Thoracic aorta (tissue), 2 donors: Measurements from ENCODE around the gene CNIH2. TPM values are rescaled to one million over a fixed set of nuclear protein-coding genes. Genes with fewer than 3 reads are reported as not detected.
A peak's percentile ranks its signal among the peaks of the same experiment; 100 is the strongest.

Experiments
- ATAC-seq: fragments of 150-250 bp; one replicate; pipeline ENCODE4 v1.8.0; 2017; ENCODE audit warnings: low read depth; ENCODE audit not compliant: insufficient number of reproducible peaks, low FRiP score
- DNase-seq: peaks from one replicate; pipeline ENCODE4 v3.0.0-alpha.2; 2020; ENCODE audit warnings: low spot score
- H3K27ac ChIP-seq, 2 donors: fragments of 200-600 bp; sonication (generic); 1 replicate in 1 of 2; 2 replicates in 1 of 2; pipeline ENCODE4 v1.5.1; 2016; ENCODE audit warnings: mild to moderate bottlenecking in 2 of 2, moderate library complexity in 2 of 2
- H3K27me3 ChIP-seq: fragments of 200-600 bp; sonication (generic); replicated peaks from 2 replicates; pipeline ENCODE4 v1.6.0; 2016; ENCODE audit warnings: mild to moderate bottlenecking; ENCODE audit not compliant: insufficient read depth
- H3K36me3 ChIP-seq: fragments of 200-600 bp; sonication (generic); one replicate; pipeline ENCODE4 v1.5.1; 2016
- H3K4me1 ChIP-seq, 2 donors: fragments of 200-600 bp; sonication (generic); 1 replicate in 1 of 2; 2 replicates in 1 of 2; pipeline versions ENCODE4 v1.5.1 to v1.6.0; 2016; ENCODE audit warnings: low read depth in 2 of 2, mild to moderate bottlenecking in 1 of 2; ENCODE audit not compliant: control insufficient read depth in 1 of 2
- H3K4me3 ChIP-seq: fragments of 200-600 bp; sonication (generic); 2 replicates; pipeline ENCODE4 v1.5.1; 2016; ENCODE audit warnings: mild to moderate bottlenecking
- H3K9me3 ChIP-seq: fragments of 200-600 bp; sonication (generic); 2 replicates; pipeline ENCODE4 v1.5.1; 2016
- total RNA-seq, 2 donors: library from RNA; depleted of rRNA; stranded (reverse); fragments of >200 nt; gene quantifications; one replicate each; pipeline versions ENCODE4 v1.1.0 to v1.2.3, GENCODE V29; 2016
- TF ChIP-seq, protein P1 (sequence below): fragments of 200-600 bp; sonication (generic); IDR thresholded peaks from one replicate; pipeline ENCODE4 v1.5.1; 2019; ENCODE audit warnings: antibody characterized with exemption

Gene CNIH2
- total RNA-seq, 2 donors from 2014 or later = not detected

DNA sequence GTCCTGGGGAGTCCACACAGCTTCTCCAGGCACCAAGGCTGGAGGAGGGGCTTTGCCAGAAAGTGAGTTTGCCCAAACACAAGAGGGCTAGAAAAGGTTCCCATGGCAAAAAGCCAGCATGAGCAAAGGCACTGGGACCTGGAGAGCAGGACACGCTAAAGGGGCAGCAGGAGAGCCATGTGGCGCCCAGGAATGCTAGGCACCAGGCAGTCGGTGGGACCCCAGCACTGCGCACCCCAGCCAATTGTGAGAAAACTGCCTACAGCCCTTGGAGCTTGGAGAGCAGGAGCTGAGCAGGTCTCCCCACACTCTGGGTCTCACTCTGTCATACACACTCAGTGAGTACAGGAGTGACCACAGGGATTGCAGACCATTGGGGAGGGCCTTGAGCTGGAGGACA lies 14.7 kb upstream of the CNIH2 start:
- Histone ChIP-seq H3K9me3 (no peaks in the 10 kb centered on the region), H3K4me3 (no peak overlapping the region), H3K27ac (no peak overlapping the region), H3K36me3 (peaks cover 26% of the 10 kb centered on the region), H3K4me1 (peaks cover 8 to 21% of the 10 kb centered on the region in 2 donors), H3K27me3 (no peaks in the 10 kb centered on the region)
- no peak for ATAC-seq
- TF ChIP-seq, protein P1, sequence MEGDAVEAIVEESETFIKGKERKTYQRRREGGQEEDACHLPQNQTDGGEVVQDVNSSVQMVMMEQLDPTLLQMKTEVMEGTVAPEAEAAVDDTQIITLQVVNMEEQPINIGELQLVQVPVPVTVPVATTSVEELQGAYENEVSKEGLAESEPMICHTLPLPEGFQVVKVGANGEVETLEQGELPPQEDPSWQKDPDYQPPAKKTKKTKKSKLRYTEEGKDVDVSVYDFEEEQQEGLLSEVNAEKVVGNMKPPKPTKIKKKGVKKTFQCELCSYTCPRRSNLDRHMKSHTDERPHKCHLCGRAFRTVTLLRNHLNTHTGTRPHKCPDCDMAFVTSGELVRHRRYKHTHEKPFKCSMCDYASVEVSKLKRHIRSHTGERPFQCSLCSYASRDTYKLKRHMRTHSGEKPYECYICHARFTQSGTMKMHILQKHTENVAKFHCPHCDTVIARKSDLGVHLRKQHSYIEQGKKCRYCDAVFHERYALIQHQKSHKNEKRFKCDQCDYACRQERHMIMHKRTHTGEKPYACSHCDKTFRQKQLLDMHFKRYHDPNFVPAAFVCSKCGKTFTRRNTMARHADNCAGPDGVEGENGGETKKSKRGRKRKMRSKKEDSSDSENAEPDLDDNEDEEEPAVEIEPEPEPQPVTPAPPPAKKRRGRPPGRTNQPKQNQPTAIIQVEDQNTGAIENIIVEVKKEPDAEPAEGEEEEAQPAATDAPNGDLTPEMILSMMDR = no peak
- no peak for DNase-seq

DNA sequence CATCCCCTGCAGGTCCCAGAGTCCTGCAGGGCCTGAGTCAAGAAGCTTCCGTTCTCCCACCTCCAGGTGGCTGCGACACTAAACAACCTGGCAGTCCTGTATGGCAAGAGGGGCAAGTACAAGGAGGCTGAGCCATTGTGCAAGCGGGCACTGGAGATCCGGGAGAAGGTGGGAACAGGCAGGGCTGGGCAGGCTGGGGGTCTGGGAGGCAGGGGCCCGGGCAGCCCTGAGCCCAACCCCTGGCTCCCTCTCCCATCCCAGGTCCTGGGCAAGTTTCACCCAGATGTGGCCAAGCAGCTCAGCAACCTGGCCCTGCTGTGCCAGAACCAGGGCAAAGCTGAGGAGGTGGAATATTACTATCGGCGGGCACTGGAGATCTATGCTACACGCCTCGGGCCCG lies 14.2 kb upstream of the CNIH2 start:
- H3K4me3 ChIP-seq = no peak overlapping the region
- peaks cover 4 to 16% of the 10 kb centered on the region in 2 donors for H3K4me1 ChIP-seq
- peaks cover 26% of the 10 kb centered on the region for H3K36me3 ChIP-seq
- no peak for ATAC-seq
- no peaks in the 10 kb centered on the region for H3K27me3 ChIP-seq
- H3K9me3 ChIP-seq = no peaks in the 10 kb centered on the region
- TF ChIP-seq, protein P1 = no peak
- no peak overlapping the region for H3K27ac ChIP-seq
- no peak for DNase-seq

DNA sequence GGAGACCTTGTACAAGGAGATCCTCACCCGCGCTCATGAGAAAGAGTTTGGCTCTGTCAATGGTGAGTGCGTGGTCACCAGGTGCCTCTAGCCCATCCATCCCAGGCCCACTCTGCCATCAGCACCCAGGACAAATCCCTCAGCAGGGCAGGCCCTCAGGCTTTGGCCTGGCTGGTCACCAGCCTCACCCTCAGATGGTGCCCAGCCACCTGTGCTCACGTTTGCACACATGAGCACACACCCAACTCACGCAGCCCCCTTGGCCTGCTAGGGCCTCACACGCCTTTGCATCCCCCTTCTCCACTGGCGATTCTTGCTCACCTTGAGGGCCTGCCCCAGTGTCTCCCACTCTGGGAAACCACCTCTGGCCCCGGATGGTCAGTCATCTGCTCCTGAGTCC lies 13.6 kb upstream of the CNIH2 start:
- H3K36me3 ChIP-seq = peaks cover 26% of the 10 kb centered on the region
- no peaks in the 10 kb centered on the region for H3K9me3 ChIP-seq
- no peak overlapping the region for H3K4me3 ChIP-seq
- TF ChIP-seq, protein P1 = no peak
- H3K27me3 ChIP-seq = no peaks in the 10 kb centered on the region
- H3K27ac ChIP-seq = no peak overlapping the region
- H3K4me1 ChIP-seq = peaks cover 6 to 12% of the 10 kb centered on the region in 2 donors
- ATAC-seq = no peak
- no peak for DNase-seq

DNA sequence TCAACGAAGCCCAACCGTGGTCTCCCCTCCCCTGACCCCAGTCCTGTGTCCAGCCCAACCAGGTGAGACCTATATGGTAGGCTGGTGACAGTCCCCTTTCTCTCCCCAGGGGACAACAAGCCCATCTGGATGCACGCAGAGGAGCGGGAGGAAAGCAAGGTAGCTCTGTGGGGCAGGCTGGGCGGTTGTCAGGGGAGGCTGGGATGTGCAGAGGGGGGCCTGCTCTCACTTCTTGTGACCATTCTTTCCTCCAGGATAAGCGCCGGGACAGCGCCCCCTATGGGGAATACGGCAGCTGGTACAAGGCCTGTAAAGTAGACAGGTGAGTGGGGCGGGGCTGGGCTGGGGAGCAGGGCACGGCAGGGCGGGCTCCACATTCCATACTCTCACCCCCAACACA lies 13.1 kb upstream of the CNIH2 start:
- Histone ChIP-seq H3K36me3 (peaks cover 26% of the 10 kb centered on the region), H3K9me3 (no peaks in the 10 kb centered on the region), H3K4me3 (no peak overlapping the region), H3K4me1 (peaks cover 11 to 18% of the 10 kb centered on the region in 2 donors), H3K27ac (no peak overlapping the region), H3K27me3 (no peaks in the 10 kb centered on the region)
- DNase-seq (no peak), ATAC-seq (no peak)
- TF ChIP-seq, protein P1 = peak; percentile 16

DNA sequence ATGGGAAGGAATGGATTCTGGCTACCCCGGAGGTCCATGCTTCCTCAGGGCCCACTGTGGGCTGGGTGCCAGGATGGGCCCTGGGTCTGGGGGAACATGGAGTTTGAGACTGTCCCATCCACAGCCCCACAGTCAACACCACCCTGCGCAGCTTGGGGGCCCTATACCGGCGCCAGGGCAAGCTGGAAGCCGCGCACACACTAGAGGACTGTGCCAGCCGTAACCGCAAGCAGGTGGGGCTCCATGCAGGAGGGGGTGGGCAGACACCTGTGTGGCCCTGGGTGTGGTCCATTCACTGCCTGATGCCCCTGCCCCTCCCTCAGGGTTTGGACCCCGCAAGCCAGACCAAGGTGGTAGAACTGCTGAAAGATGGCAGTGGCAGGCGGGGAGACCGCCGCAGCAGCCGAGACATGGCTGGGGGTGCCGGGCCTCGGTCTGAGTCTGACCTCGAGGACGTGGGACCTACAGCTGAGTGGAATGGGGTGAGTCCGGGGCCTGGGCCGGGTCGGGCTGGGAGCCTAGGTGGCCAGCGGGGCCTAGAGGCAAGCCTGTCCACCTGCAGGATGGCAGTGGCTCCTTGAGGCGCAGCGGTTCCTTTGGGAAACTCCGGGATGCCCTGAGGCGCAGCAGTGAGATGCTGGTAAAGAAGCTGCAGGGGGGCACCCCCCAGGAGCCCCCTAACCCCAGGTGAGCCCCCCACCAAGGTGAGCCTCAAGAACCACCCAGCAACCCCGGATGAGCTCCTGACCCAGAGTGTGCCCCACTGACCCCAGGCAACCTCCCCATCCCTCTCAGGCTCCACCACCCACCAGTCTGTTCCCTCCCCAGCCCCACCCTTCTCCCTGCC lies 12.2 kb upstream of the CNIH2 start:
- H3K27ac ChIP-seq = peak overlapping the region in 1 of 2 donors; percentile 97

More for the DNA sequence above, 12.2 kb upstream of the CNIH2 start:
- H3K4me3 ChIP-seq = no peak overlapping the region
- ATAC-seq = no peak
- peaks cover 15 to 26% of the 10 kb centered on the region in 2 donors for H3K4me1 ChIP-seq
- DNase-seq = no peak
- H3K36me3 ChIP-seq = peaks cover 29% of the 10 kb centered on the region
- TF ChIP-seq, protein P1 = no peak
- H3K9me3 ChIP-seq = no peaks in the 10 kb centered on the region
- no peaks in the 10 kb centered on the region for H3K27me3 ChIP-seq
